Transverse colon (tissue), 4 donors: ENCODE data around the gene PDE6A.
A peak's percentile ranks its signal among the peaks of the same experiment; 100 is the strongest.

Experiments
- EP300 ChIP-seq: sonication (generic); formaldehyde crosslinking; IDR thresholded peaks from one replicate; pipeline ENCODE4 v1.6.1; 2017; ENCODE audit warnings: antibody characterized with exemption, low read depth
- POLR2A ChIP-seq: fragments of 450-650 bp; IDR thresholded peaks from one replicate; pipeline ENCODE4 v1.6.1; 2016; ENCODE audit warnings: antibody characterized with exemption, mild to moderate bottlenecking, moderate library complexity
- POLR2AphosphoS5 ChIP-seq, 3 donors: sonication (generic); formaldehyde crosslinking; IDR thresholded peaks; one replicate each; pipeline ENCODE4 v1.6.1; 2016; ENCODE audit warnings: antibody characterized with exemption in 3 of 3
- TF ChIP-seq, protein P1 (sequence below), 5 experiments: fragments of 200-600 bp in 3 of 5; fragments of 450-650 bp in 2 of 5; sonication (generic) in 3 of 5; IDR thresholded peaks; 1 replicate in 2 of 5; 2 replicates in 3 of 5; pipeline ENCODE4 v1.5.1; 2016 to 2017; ENCODE audit warnings: antibody characterized with exemption in 5 of 5, inconsistent platforms in 3 of 5, mild to moderate bottlenecking in 2 of 5, moderate library complexity in 1 of 5

DNA sequence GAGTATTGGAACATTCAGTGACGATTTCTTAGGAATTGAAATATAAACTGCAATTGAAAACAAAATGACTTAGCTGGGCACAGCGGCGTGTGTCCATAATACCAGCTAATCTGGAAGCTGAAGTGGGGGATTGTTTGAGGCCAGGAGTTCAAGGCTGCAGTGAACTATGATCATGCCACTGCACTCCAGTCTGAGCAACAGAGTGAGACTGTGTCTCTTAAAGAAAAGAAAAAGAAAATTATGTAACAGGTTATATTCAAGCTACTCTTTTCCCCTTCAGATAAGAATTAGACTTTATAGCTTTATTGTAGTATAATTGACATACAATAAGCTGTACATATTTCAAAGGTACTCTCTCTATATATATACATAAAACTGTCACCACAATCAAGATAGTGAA, 22.4 kb upstream of the PDE6A start:
- TF ChIP-seq, protein P1, sequence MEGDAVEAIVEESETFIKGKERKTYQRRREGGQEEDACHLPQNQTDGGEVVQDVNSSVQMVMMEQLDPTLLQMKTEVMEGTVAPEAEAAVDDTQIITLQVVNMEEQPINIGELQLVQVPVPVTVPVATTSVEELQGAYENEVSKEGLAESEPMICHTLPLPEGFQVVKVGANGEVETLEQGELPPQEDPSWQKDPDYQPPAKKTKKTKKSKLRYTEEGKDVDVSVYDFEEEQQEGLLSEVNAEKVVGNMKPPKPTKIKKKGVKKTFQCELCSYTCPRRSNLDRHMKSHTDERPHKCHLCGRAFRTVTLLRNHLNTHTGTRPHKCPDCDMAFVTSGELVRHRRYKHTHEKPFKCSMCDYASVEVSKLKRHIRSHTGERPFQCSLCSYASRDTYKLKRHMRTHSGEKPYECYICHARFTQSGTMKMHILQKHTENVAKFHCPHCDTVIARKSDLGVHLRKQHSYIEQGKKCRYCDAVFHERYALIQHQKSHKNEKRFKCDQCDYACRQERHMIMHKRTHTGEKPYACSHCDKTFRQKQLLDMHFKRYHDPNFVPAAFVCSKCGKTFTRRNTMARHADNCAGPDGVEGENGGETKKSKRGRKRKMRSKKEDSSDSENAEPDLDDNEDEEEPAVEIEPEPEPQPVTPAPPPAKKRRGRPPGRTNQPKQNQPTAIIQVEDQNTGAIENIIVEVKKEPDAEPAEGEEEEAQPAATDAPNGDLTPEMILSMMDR (IDR thresholded peaks at IDR 0.05) = no peak
- TF ChIP-seq POLR2AphosphoS5 (IDR thresholded peaks at IDR 0.05) (peak in 1 of 3 donors; percentile 71), EP300 (no peak), POLR2A (no peak)
